ENCODE data around the gene VAPB. TPM values are rescaled to one million over a fixed set of nuclear protein-coding genes. Genes with fewer than 3 reads are reported as not detected.

The VAPB gene
- total and polyA plus RNA-seq, 2 of the 4 experiments (the other 2 are of a cell fraction) = 9.1 to 26.0 TPM

GRCh38 chr20:58389968-58390658 lies 1.1 kb downstream of the VAPB start:
- Histone ChIP-seq H2AK9ac (replicated peaks; ENCODE audit: low read depth, low read length, poor library complexity) (peak overlapping the region; percentile 99), H3K4me1 (ENCODE audit: control insufficient read depth, insufficient read depth, low read length) (peaks cover 8% of the 10 kb centered on the region), H2BK5ac (ENCODE audit: low read depth, low read length, poor library complexity, severe bottlenecking) (peak overlapping the region; percentile 91), H2BK15ac (ENCODE audit: low read depth, low read length) (0 out of 3 replicates have a peak overlapping the region, but pooled peaks have one; percentile 34), H3K4ac (ENCODE audit: low read depth, low read length) (peak overlapping the region; percentile 97), H3K9ac (ENCODE audit: low read depth, low read length) (peak overlapping the region; percentile 97), H4K20me1 (ENCODE audit: insufficient read depth, low read length) (peaks cover 51% of the 10 kb centered on the region), H3K18ac (ENCODE audit: low read depth, low read length) (peak overlapping the region; percentile 54; the same call in 1 of the 2 replicates), H3K9me1 (ENCODE audit: insufficient read depth, low read length) (peaks cover 26% of the 10 kb centered on the region), H3K4me3 (ENCODE audit: insufficient read depth, low read depth, low read length) (peak overlapping the region; percentile 87), H2AK5ac (ENCODE audit: low read depth, low read length) (peak overlapping the region; percentile 97), H4K91ac (ENCODE audit: insufficient read depth, low read depth, low read length) (peak overlapping the region; percentile 67), H3K23ac (ENCODE audit: low read depth, low read length) (peak overlapping the region; percentile 99), H4K8ac (ENCODE audit: low read depth in 2 of 2, low read length in 2 of 2) (peak overlapping the region; percentile 96 to 98), H3K4me2 (ENCODE audit: low read depth, low read length) (peak overlapping the region; percentile 99), H3K56ac (ENCODE audit: extremely low read depth, insufficient read depth, low read length) (no peak overlapping the region; the same call in 1 of the 2 replicates), H3K14ac (replicated peaks; ENCODE audit: low read depth, low read length) (peak overlapping the region; percentile 99), H3K79me1 (ENCODE audit: low read depth in 1 of 2, low read length in 2 of 2) (peaks cover 12 to 48% of the 10 kb centered on the region in 2 experiments), H4K5ac (ENCODE audit: low read depth, low read length) (peak overlapping the region; percentile 83), H3K27me3 (ENCODE audit: control insufficient read depth, insufficient read depth, low read length) (no peaks in the 10 kb centered on the region), H2BK20ac (ENCODE audit: low read depth, low read length) (no peak overlapping the region), H2AFZ (replicated peaks; ENCODE audit: low read length, poor library complexity) (peak overlapping the region; percentile 99), H3K9me3 (ENCODE audit: control insufficient read depth, insufficient read depth, low read length) (no peaks in the 10 kb centered on the region), H3K36me3 (ENCODE audit: control insufficient read depth, insufficient read depth, low read length) (peaks cover 6% of the 10 kb centered on the region; the same call in 1 of the 2 replicates), H2BK120ac (ENCODE audit: low read depth, low read length) (peak overlapping the region; percentile 53; the same call in 1 of the 2 replicates), H3K27ac (ENCODE audit: insufficient read depth, low read length) (peak overlapping the region; percentile 96)
- in situ Hi-C loops (cut with MboI; ENCODE audit: low sequenced_read_pairs) = no loop called here
- no peak for DNase-seq
- peak; percentile 28 for TF ChIP-seq RCOR1 (IDR thresholded peaks at IDR 0.05; ENCODE audit: insufficient replicate concordance, low read length)
- no peak for TF ChIP-seq RFX5 (IDR thresholded peaks at IDR 0.05; ENCODE audit: low read depth, low read length)
- TF ChIP-seq POLR2A (IDR thresholded peaks at IDR 0.05; ENCODE audit: low read depth, low read length) = 0 out of 2 replicates have a peak, but pooled peaks have one; percentile 1
- no peak for TF ChIP-seq NFE2L2 (IDR thresholded peaks at IDR 0.05; ENCODE audit: low read depth, low read length)
- no peak for TF ChIP-seq MAFK (IDR thresholded peaks at IDR 0.05; ENCODE audit: low read depth, low read length)
- no peak for TF ChIP-seq FOS (IDR thresholded peaks at IDR 0.05; ENCODE audit: low read depth, low read length)
- TF ChIP-seq RAD21 (IDR thresholded peaks at IDR 0.05; ENCODE audit: low read length) = no peak
- no peak for TF ChIP-seq CHD1 (IDR thresholded peaks at IDR 0.05; ENCODE audit: low read depth, low read length)
- no TSS peak for BruUV-seq (replicated peaks)
- WGBS, 2 experiments (ENCODE audit: extremely low coverage in 2 of 2, insufficient read length in 1 of 2) = 53% methylated on average over 7 of the region's 17 CpGs; no CpG with 5 or more reads in 1 of the 2 experiments
- ChIA-PET POLR2A (ENCODE audit: unreplicated experiment) (interaction anchor here (1.1 kb wide), 1 partner anchor 26 kb away, joined by 3 read pairs; no protein-coding TSS in a partner anchor), CTCF (interaction anchor here (0.7 kb wide), 1 partner anchor 59 kb away, joined by 3 read pairs; no protein-coding TSS in a partner anchor)
- no peak for ATAC-seq (ENCODE audit: low read depth)
- dilution Hi-C loops (cut with HindIII; ENCODE audit: low sequenced_read_pairs, unreplicated experiment) = no loop called here
- intact Hi-C loops (cut with micrococcal nuclease) = no loop called here

Measured in IMR-90 (cell line).